ENCODE results near the gene FBXL13. TPM values are rescaled to one million over a fixed set of nuclear protein-coding genes. Genes with fewer than 3 reads are reported as not detected.

Gene FBXL13
- total and polyA plus RNA-seq, 2 of the 8 experiments (the other 6 are each of a cell fraction or from before 2014, with no cell fraction given) = 1.2 to 2.8 TPM

- no peak overlapping the region for H2BK120ac ChIP-seq (replicated peaks; ENCODE audit: low read depth, low read length)
- no peaks in the 10 kb centered on the region for H3K36me3 ChIP-seq (ENCODE audit: control insufficient read depth in 2 of 4, insufficient read depth in 4 of 4, low read length in 3 of 4)
- no peak overlapping the region for H4K91ac ChIP-seq (replicated peaks; ENCODE audit: insufficient read length, low read length)
- no peak overlapping the region for H3K18ac ChIP-seq (ENCODE audit: extremely low read depth, low read length)
- H3K4me1 ChIP-seq (replicated peaks in 1 of 4; ENCODE audit: control insufficient read depth in 3 of 4, insufficient read depth in 4 of 4, low read length in 3 of 4) = no peaks in the 10 kb centered on the region
- no peak overlapping the region for H3K4ac ChIP-seq (replicated peaks; ENCODE audit: insufficient read length, low read depth, low read length)
- no peak overlapping the region for H3K4me3 ChIP-seq (ENCODE audit: extremely low read depth in 1 of 4, insufficient read depth in 2 of 4, low read depth in 3 of 4, low read length in 4 of 4)
- no peak overlapping the region for H2BK15ac ChIP-seq (ENCODE audit: low read length)
- no peak overlapping the region for H2BK5ac ChIP-seq (ENCODE audit: low read depth, low read length)
- no peaks in the 10 kb centered on the region for H3K23me2 ChIP-seq (ENCODE audit: low read depth, low read length)
- WGBS, 2 experiments (ENCODE audit: extremely low coverage in 1 of 2, insufficient coverage in 1 of 2, insufficient read length in 1 of 2, insufficient replicate concordance in 2 of 2, low coverage in 1 of 2, low lambda C conversion rate in 2 of 2, missing lambda C conversion rate in 1 of 2) = 82% methylated on average over 1 of the region's 1 CpG; no CpG with 5 or more reads in 1 of the 2 experiments
- H3K27ac ChIP-seq (ENCODE audit: low read depth, low read length) = no peak overlapping the region
- no peak overlapping the region for H2AFZ ChIP-seq (ENCODE audit: low read length)
- ChIA-PET CTCF (ENCODE audit: partially characterized antibody) (interaction anchor here (0.8 to 0.9 kb wide), 2 partner anchors 28 to 227 kb away, joined by 3 to 5 read pairs; no protein-coding TSS in a partner anchor), POLR2A (ENCODE audit: partially characterized antibody) (no interaction called here)
- no peak overlapping the region for H4K8ac ChIP-seq (ENCODE audit: extremely low read depth, insufficient read depth, low read length)
- FAIRE-seq = no peak
- no peak overlapping the region for H2BK20ac ChIP-seq (ENCODE audit: low read length)
- H4K5ac ChIP-seq (ENCODE audit: insufficient read length, low read depth, low read length) = no peak overlapping the region
- no peak overlapping the region for H2BK12ac ChIP-seq (ENCODE audit: low read depth, low read length)
- H2AK5ac ChIP-seq (ENCODE audit: low read depth, low read length) = no peak overlapping the region
- no peaks in the 10 kb centered on the region for H4K20me1 ChIP-seq (replicated peaks in 1 of 2; ENCODE audit: control insufficient read depth in 1 of 2, insufficient read depth in 2 of 2, low read length in 2 of 2)
- no peaks in the 10 kb centered on the region for H3K79me2 ChIP-seq (ENCODE audit: control insufficient read depth in 1 of 2, insufficient read depth in 2 of 2, low read length in 2 of 2)
- H3K14ac ChIP-seq (ENCODE audit: insufficient read length) = no peak overlapping the region
- H3K23ac ChIP-seq (ENCODE audit: insufficient read length) = no peak overlapping the region
- H3K56ac ChIP-seq (replicated peaks; ENCODE audit: insufficient read length, low read depth, low read length) = no peak overlapping the region
- H3K9me3 ChIP-seq (ENCODE audit: insufficient read depth in 2 of 2, low read depth in 1 of 2, low read length in 1 of 2) = no peaks in the 10 kb centered on the region
- H3K4me2 ChIP-seq (ENCODE audit: insufficient read depth in 1 of 2, low read depth in 2 of 2, low read length in 2 of 2) = no peak overlapping the region
- peaks cover 0 to 1% (median 0%) of the 10 kb centered on the region in 4 experiments; a peak in 1 of 7 replicates for H3K27me3 ChIP-seq (replicated peaks in 1 of 4; ENCODE audit: control insufficient read depth in 3 of 4, extremely low read depth in 1 of 4, insufficient read depth in 3 of 4, low read length in 3 of 4)
- DNase-seq (ENCODE audit: low read depth in 1 of 2, low spot score in 2 of 2) = no peak
- H3K9ac ChIP-seq (replicated peaks in 1 of 4; ENCODE audit: extremely low read depth in 1 of 4, low read depth in 3 of 4, low read length in 3 of 4) = no peak overlapping the region
- H3K79me1 ChIP-seq (ENCODE audit: low read depth, low read length) = no peaks in the 10 kb centered on the region
- TF ChIP-seq MAFK (IDR thresholded peaks at IDR 0.05; ENCODE audit: low read depth, low read length) = no peak
- TF ChIP-seq KDM1A (IDR thresholded peaks at IDR 0.05; ENCODE audit: borderline replicate concordance, low read length) = no peak
- no peak for TF ChIP-seq EP300 (IDR thresholded peaks at IDR 0.05; ENCODE audit: borderline replicate concordance in 1 of 2, low read depth in 2 of 2, low read length in 2 of 2)
- no peak for TF ChIP-seq CTBP2 (IDR thresholded peaks at IDR 0.05; ENCODE audit: borderline replicate concordance, insufficient read depth, insufficient read length, low read length)
- no peak for TF ChIP-seq RAD21 (IDR thresholded peaks at IDR 0.05 in 1 of 2, conservative IDR thresholded peaks at IDR 0.05 in 1 of 2; ENCODE audit: low read depth in 2 of 2, low read length in 2 of 2)
- no peak for TF ChIP-seq USF2 (IDR thresholded peaks at IDR 0.05; ENCODE audit: low read length)
- no peak for TF ChIP-seq SP4 (IDR thresholded peaks at IDR 0.05; ENCODE audit: low read length)
- no peak for TF ChIP-seq RFX5 (IDR thresholded peaks at IDR 0.05; ENCODE audit: borderline replicate concordance, low read depth, low read length)
- no peak for TF ChIP-seq E2F6 (IDR thresholded peaks at IDR 0.05)
- no peak for TF ChIP-seq SP1 (IDR thresholded peaks at IDR 0.05; ENCODE audit: low read depth, low read length)
Observed at GRCh38 chr7:102836977-102837376, 237.6 kb downstream of the FBXL13 start.

Measured in H1 (cell line).